Measurements from ENCODE around the gene IQSEC1.

GRCh38 chr3:12964711-12965612 lies 108.3 kb downstream of the IQSEC1 start:
- no peak for TF ChIP-seq CTCF (conservative IDR thresholded peaks at IDR 0.05 in 1 of 2, IDR thresholded peaks at IDR 0.05 in 1 of 2; ENCODE audit: low read depth in 1 of 2, low read length in 2 of 2)
- no peak for TF ChIP-seq EZH2 (IDR thresholded peaks at IDR 0.05; ENCODE audit: low read length, missing control alignments)
